AG10803 (cell line): ENCODE data around the gene UNKL.
"Not testable (repeated sequence)": the region's sequence is repeated elsewhere in the genome, so short reads cannot be mapped to it uniquely, and the experiment has no call there.

ENCODE experiments used
- DNase-seq: peaks from one replicate; pipeline ENCODE4 v3.0.0; 2010; ENCODE audit warnings: low read depth
- H3K4me3 ChIP-seq: 2 replicates; pipeline ENCODE4 v1.5.1; 2011; ENCODE audit warnings: mild to moderate bottlenecking, low read length, control low read depth
- TF ChIP-seq, protein P1 (sequence below): conservative IDR thresholded peaks from 2 replicates; pipeline ENCODE4 v1.5.1; 2011; ENCODE audit warnings: mild to moderate bottlenecking, low read length, control low read depth, inconsistent platforms

UNKL gene

DNA sequence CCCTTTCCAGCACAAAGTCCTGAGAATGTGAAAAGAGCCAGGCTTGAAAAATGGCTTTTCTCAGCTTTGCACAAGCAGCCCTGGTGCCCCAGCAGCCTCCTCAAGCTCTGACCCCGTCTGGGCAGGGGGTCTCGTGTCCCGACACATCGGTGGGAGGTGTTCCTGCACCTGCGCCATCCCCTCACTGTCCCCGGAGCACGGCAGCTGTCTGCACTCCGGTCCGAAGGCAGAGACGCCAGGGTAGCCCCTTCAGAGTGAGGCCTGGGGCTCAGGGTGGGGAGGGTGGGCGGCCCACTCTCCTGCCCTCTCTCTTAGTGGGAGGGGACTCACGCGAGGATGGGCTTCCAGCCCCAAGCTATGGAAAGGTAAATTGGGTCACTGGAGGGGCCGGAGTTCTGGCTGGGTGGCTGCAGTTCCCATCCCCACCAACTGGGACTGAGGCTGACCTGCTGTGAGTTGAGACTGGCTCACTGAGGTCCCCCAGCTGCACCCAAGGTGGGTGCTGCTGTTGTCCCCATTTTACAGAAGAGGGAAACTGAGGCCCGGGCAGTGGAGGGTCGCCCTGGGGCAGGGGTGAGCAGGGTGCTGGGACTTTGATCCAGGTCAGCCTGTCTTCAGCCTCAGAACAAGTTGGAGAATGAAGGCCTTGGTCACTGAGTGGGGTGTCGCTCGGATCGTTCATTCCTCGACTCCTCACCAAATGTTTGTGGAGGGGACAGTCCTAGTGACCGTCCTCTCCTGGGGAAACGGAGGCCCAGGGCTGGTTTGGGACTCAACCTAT lies 83.4 kb downstream of the UNKL start:
- H3K4me3 ChIP-seq = no peak overlapping the region
- no peak for DNase-seq
- TF ChIP-seq, protein P1, sequence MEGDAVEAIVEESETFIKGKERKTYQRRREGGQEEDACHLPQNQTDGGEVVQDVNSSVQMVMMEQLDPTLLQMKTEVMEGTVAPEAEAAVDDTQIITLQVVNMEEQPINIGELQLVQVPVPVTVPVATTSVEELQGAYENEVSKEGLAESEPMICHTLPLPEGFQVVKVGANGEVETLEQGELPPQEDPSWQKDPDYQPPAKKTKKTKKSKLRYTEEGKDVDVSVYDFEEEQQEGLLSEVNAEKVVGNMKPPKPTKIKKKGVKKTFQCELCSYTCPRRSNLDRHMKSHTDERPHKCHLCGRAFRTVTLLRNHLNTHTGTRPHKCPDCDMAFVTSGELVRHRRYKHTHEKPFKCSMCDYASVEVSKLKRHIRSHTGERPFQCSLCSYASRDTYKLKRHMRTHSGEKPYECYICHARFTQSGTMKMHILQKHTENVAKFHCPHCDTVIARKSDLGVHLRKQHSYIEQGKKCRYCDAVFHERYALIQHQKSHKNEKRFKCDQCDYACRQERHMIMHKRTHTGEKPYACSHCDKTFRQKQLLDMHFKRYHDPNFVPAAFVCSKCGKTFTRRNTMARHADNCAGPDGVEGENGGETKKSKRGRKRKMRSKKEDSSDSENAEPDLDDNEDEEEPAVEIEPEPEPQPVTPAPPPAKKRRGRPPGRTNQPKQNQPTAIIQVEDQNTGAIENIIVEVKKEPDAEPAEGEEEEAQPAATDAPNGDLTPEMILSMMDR = no peak

DNA sequence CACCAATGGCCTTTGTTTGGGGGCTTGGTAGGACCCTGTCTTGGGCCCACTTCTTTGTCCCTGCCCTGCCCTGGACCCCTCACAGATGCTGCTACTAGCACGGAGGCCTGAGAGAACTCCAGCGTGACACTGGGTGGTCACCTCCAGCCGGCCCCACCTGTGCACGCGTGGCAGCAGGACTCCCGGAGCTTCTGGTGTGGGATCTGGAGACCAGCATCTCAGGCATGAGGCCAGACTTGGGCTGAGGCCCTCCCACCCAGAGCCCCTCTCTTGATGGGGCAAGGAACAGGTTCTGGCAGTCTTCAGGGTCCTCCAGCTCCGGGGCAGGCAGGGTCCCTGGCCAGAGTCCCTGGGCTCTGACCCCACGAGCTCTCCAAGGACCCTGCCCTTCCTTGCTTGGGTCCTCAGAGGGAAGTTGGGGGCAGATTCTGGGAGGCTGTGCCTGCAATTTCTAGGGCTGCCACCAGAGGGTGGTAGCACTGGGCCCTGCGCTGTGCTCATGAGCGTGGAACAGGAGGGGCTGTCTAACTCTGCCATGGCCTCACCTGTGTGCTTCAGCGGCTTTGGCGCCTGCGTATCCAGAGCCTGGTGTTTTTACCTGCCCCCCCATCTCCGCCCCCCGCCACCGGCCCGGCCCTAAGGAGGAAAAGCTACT lies 84.1 kb downstream of the UNKL start:
- no peak overlapping the region for H3K4me3 ChIP-seq
- TF ChIP-seq, protein P1 = peak; percentile 37
- no peak for DNase-seq

DNA sequence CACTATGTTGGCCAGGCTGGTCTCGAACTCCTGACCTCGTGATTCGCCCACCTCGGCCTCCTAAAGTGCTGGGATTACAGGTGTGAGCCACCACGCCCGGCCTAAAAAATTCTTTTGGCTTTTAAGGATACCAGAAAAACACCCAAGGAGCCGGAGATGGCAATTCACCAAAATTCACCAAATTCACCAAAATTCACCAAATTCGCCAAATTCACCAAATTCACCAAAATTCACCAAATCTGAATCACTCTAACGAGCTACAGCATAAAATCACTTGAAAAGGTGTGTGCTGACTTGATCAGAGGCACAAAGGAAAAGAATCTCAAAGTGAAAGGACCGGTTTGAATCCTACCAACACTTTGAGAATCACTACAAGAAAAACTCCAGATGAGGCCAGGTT lies 85.5 kb downstream of the UNKL start:
- not testable (repeated sequence) for DNase-seq, H3K4me3 ChIP-seq

GRCh38 chr16:1328136-1328535 lies 86.4 kb downstream of the UNKL start:
- not testable (repeated sequence) for H3K4me3 ChIP-seq, DNase-seq

GRCh38 chr16:1327619-1327947 lies 86.9 kb downstream of the UNKL start:
- TF ChIP-seq, protein P1 = no peak
- no peak for DNase-seq
- H3K4me3 ChIP-seq = no peak overlapping the region

- TF ChIP-seq, protein P1 = no peak
- DNase-seq = no peak
- no peak overlapping the region for H3K4me3 ChIP-seq
These were observed 87.4 kb downstream of the UNKL start for GRCh38 chr16:1326946-1327618.

DNA sequence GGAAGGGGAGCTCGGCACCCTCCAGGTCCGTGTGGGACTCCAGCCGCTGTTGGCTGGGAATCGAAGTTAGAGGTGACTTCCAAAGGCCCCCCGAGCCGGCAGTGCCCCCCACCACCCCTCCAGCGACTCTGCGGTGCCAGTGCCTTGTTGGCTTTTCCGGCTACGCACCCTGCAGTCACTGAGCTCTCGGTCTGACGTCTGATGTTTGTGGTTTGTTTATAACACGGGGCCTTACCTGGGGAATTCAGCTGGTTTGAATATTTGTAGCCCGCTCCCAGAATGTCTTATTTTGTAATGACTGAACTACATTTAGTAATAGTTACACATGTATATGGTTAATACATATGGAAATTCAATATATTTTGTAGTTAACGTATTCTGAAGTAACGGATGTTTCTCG lies 88.1 kb downstream of the UNKL start:
- H3K4me3 ChIP-seq = no peak overlapping the region
- no peak for DNase-seq
- TF ChIP-seq, protein P1 = no peak
